GM23248 (cell line): ENCODE measurements around the gene PHOX2A. TPM values are rescaled to one million over a fixed set of nuclear protein-coding genes. Genes with fewer than 3 reads are reported as not detected.

ENCODE experiments used
- DNase-seq: peaks from one replicate; pipeline ENCODE4 v3.0.0-alpha.2; 2015
- H2AFZ ChIP-seq: fragments of 200-600 bp; sonication (generic); 2 replicates; pipeline ENCODE4 v1.6.1; 2016; ENCODE audit warnings: antibody characterized with exemption
- H3F3A ChIP-seq: fragments of 200-600 bp; sonication (generic); 2 replicates; pipeline ENCODE4 v1.6.1; 2016; ENCODE audit warnings: mild to moderate bottlenecking, antibody characterized with exemption, mixed run types; ENCODE audit not compliant: insufficient read depth
- H3K27ac ChIP-seq: fragments of 200-600 bp; sonication (generic); 2 replicates; pipeline ENCODE4 v1.5.1; 2016; ENCODE audit warnings: mild to moderate bottlenecking
- H3K27me3 ChIP-seq: fragments of 200-600 bp; sonication (generic); replicated peaks from 2 replicates; pipeline ENCODE4 v1.6.1; 2016; ENCODE audit warnings: mild to moderate bottlenecking; ENCODE audit not compliant: insufficient read depth
- H3K36me3 ChIP-seq: fragments of 200-600 bp; sonication (generic); 2 replicates; pipeline ENCODE4 v1.6.1; 2016; ENCODE audit warnings: low read depth, mild to moderate bottlenecking
- H3K4me1 ChIP-seq: fragments of 200-600 bp; sonication (generic); 2 replicates; pipeline ENCODE4 v1.6.1; 2016; ENCODE audit warnings: mild to moderate bottlenecking; ENCODE audit not compliant: insufficient read depth
- H3K4me2 ChIP-seq: fragments of 200-600 bp; sonication (generic); one replicate; pipeline ENCODE4 v1.6.1; 2016; ENCODE audit warnings: mild to moderate bottlenecking; ENCODE audit not compliant: unreplicated experiment
- H3K4me3 ChIP-seq: fragments of 200-600 bp; sonication (generic); 2 replicates; pipeline ENCODE4 v1.5.1; 2016; ENCODE audit warnings: mild to moderate bottlenecking
- H3K79me2 ChIP-seq: fragments of 200-600 bp; sonication (generic); 2 replicates; pipeline ENCODE4 v1.6.1; 2016; ENCODE audit warnings: mild to moderate bottlenecking; ENCODE audit not compliant: insufficient read depth
- H3K9ac ChIP-seq: fragments of 200-600 bp; sonication (generic); 2 replicates; pipeline ENCODE4 v1.6.1; 2016; ENCODE audit warnings: mild to moderate bottlenecking
- H3K9me2 ChIP-seq: fragments of 200-600 bp; sonication (generic); 2 replicates; pipeline ENCODE4 v1.6.1; 2016; ENCODE audit warnings: mixed run types, mild to moderate bottlenecking, moderate library complexity; ENCODE audit not compliant: insufficient read depth
- H3K9me3 ChIP-seq: fragments of 200-600 bp; sonication (generic); one replicate; pipeline ENCODE4 v1.6.1; 2017; ENCODE audit warnings: low read depth
- H4K20me1 ChIP-seq: fragments of 200-600 bp; sonication (generic); 2 replicates; pipeline ENCODE4 v1.6.0; 2016; ENCODE audit not compliant: insufficient read depth
- EZH2 ChIP-seq: fragments of 200-600 bp; sonication (generic); IDR thresholded peaks from 2 replicates; pipeline ENCODE4 v1.6.1; 2018; ENCODE audit warnings: antibody characterized with exemption, mild to moderate bottlenecking; ENCODE audit not compliant: insufficient read depth, poor library complexity, severe bottlenecking
- EZH2phosphoT487 ChIP-seq: fragments of 200-600 bp; sonication (generic); IDR thresholded peaks from 2 replicates; pipeline ENCODE4 v1.6.1; 2018; ENCODE audit warnings: antibody characterized with exemption, moderate library complexity, mild to moderate bottlenecking, low read depth; ENCODE audit not compliant: insufficient read depth
- WGBS, 2 experiments: methylation state at CpG; one replicate each; pipeline ENCODE4 v1.1.6; 2015 to 2017; ENCODE audit warnings: low lambda C conversion rate in 2 of 2, low coverage in 1 of 2; ENCODE audit errors: missing lambda C conversion rate in 2 of 2; 5-methylcytosine and 5-hydroxymethylcytosine counted together
- in situ Hi-C: fragments of 300-500 bp; cut with MboI; formaldehyde crosslinking; loops from 2 replicates; pipeline ENCODE4 v1.15.0; 2020
- polyA plus RNA-seq: library from polyadenylated mRNA; unstranded; fragments of >200 nt; fragmentation: Nextera tagmentation; extraction: Ambion mirVana; gene quantifications from 2 replicates; pipeline ENCODE4 v1.2.1, GENCODE V29; 2016
- total RNA-seq: library from RNA; depleted of rRNA; stranded (reverse); fragments of >200 nt; shearing (Covaris generic); gene quantifications from 2 replicates; pipeline ENCODE4 v1.2.3, GENCODE V29; 2014

Gene PHOX2A
- total and polyA plus RNA-seq, 2 experiments from 2014 or later = not detected

DNA sequence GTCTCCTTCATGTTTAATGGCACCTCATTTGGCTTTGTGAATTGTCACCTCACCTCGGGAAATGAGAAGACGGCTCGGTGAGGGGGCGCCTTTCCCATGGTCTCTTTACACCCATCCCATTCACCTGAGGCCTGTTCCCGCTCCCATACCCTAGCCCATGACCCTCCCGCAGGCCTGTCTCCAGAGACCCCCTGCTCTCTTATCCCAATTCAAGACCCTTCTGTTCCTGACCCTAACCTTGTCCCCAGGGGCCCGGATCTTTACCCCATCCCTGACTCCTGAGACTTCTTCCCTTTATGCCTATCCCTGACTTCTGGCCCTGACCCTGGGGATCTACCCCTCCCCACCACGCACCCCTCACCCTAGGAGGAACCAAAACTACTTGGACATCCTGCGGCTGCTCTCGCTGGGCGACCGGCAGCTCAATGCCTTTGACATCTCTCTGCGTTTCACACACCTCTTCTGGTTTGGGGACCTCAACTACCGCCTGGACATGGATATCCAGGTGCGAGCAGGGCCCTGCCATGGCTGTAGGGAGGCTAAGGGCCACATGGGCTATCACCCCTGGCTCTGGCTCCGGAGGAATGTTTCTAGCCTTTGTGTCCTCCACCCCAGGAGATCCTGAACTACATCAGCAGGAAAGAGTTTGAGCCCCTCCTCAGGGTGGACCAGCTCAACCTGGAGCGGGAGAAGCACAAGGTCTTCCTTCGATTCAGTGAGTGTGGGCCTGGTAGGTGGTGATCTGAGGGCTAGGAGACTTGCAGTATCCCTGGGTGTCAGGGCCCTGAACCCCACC lies 11.5 kb downstream of the PHOX2A start:
- in situ Hi-C loops = no loop called here

DNA sequence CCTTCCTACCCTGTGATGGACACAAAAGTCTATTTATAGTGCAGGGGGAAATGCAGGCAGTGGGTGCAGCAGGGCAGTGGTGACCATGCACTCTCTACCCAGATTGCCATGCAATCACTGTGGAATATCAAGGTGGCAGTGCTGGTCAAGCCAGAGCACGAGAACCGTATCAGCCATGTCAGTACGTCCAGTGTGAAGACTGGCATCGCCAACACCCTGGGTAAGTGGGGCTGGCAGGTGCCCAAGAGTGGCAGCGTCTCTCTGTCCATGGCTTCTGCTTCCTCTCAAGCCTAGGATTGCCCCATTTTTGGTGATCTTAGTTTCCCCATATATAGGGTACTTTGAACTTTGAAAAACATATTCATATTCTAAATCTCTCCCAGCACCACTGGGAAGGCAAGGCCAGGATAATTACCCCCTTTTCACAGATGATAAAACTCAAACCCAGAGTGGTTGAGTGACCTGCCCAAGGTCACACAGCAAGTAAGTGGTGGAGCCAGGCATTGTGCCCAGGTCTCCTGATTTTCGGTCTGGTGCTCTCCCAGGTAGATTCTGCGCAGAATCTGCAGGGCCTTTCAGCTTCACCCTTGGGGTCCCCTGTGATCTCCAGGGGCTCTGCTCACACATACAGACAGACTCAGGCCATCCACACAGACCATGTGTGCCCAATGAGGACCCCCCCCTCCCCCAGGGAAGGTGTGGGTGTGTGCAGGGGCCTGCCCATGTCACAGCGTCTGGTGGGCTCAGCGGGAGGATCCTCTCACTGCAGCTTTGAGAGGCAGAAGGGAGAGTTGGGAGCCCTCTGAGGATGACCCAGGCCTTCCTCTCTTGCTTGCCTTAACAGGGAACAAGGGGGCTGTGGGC lies 12.3 kb downstream of the PHOX2A start:
- peaks cover 31% of the 10 kb centered on the region for H3F3A ChIP-seq
- H2AFZ ChIP-seq = no peak overlapping the region
- H3K27me3 ChIP-seq = no peaks in the 10 kb centered on the region
- no peaks in the 10 kb centered on the region for H3K9me3 ChIP-seq
- no peak overlapping the region for H3K4me3 ChIP-seq
- no peaks in the 10 kb centered on the region for H3K9me2 ChIP-seq
- H3K36me3 ChIP-seq = peaks cover 35% of the 10 kb centered on the region; the same call in 1 of the 2 replicates
- in situ Hi-C loops = no loop called here
- TF ChIP-seq EZH2 (no peak), EZH2phosphoT487 (no peak)
- peaks cover 30% of the 10 kb centered on the region for H3K79me2 ChIP-seq
- no peak overlapping the region for H3K9ac ChIP-seq
- H3K4me1 ChIP-seq = no peaks in the 10 kb centered on the region
- no peak for DNase-seq
- WGBS, 2 experiments = 78 to 89% methylated on average over 9 of the region's 9 CpGs
- H4K20me1 ChIP-seq = no peaks in the 10 kb centered on the region
- no peak overlapping the region for H3K4me2 ChIP-seq
- H3K27ac ChIP-seq = no peak overlapping the region

More for the DNA sequence above, 11.5 kb downstream of the PHOX2A start:
- TF ChIP-seq EZH2 (no peak), EZH2phosphoT487 (no peak)
- H3K79me2 ChIP-seq = peaks cover 21% of the 10 kb centered on the region
- H3K27ac ChIP-seq = no peak overlapping the region
- no peak overlapping the region for H3K4me3 ChIP-seq
- no peak for DNase-seq
- 91% methylated on average over 18 of the region's 18 CpGs for WGBS, 2 experiments
- peaks cover 35% of the 10 kb centered on the region for H3F3A ChIP-seq
- H3K9ac ChIP-seq = no peak overlapping the region
- peaks cover 37% of the 10 kb centered on the region; the same call in 1 of the 2 replicates for H3K36me3 ChIP-seq
- H4K20me1 ChIP-seq = no peaks in the 10 kb centered on the region
- H3K9me2 ChIP-seq = no peaks in the 10 kb centered on the region
- H3K4me2 ChIP-seq = no peak overlapping the region
- H3K4me1 ChIP-seq = no peaks in the 10 kb centered on the region
- H3K9me3 ChIP-seq = no peaks in the 10 kb centered on the region
- H2AFZ ChIP-seq = no peak overlapping the region
- H3K27me3 ChIP-seq = no peaks in the 10 kb centered on the region

DNA sequence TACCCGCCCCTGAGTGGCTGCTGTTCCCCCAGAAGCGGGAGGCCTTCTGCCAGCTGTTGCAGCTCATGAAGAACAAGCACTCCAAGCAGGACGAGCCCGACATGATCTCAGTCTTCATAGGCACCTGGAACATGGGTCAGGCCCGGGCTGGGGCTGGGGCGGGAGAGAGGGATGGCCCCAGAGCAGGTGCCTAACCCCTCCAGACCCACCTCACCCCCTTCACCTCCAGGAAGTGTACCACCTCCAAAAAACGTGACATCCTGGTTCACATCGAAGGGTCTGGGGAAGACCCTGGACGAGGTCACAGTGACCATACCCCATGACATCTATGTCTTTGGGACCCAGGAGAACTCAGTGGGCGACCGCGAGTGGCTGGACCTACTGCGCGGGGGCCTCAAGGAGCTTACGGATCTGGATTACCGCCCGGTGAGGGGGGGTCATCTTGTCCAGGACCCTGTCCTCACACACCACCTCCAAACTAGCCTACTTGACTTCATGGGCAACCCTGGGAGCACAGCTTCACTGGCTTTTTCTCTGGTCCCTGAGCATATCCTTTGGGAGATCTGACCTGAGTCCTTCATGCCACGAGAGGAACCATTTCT lies 13.1 kb downstream of the PHOX2A start:
- Histone ChIP-seq H3K27me3 (no peaks in the 10 kb centered on the region), H3K4me1 (peaks cover under 1% of the 10 kb centered on the region; the same call in 1 of the 2 replicates), H3F3A (peaks cover 24% of the 10 kb centered on the region; the same call in 1 of the 2 replicates), H3K9me3 (no peaks in the 10 kb centered on the region), H3K4me2 (no peak overlapping the region), H4K20me1 (no peaks in the 10 kb centered on the region), H3K36me3 (peaks cover 33% of the 10 kb centered on the region; the same call in 1 of the 2 replicates), H2AFZ (no peak overlapping the region), H3K9me2 (no peaks in the 10 kb centered on the region), H3K9ac (no peak overlapping the region), H3K4me3 (no peak overlapping the region), H3K27ac (no peak overlapping the region), H3K79me2 (peaks cover 37% of the 10 kb centered on the region)
- DNase-seq = no peak
- in situ Hi-C loops = no loop called here
- TF ChIP-seq EZH2phosphoT487 = no peak
- TF ChIP-seq EZH2 = no peak
- WGBS, 2 experiments = 90% methylated on average over 15 to 17 of the region's 18 CpGs
